ENCODE data around the gene FEM1B.

The FEM1B gene

DNA sequence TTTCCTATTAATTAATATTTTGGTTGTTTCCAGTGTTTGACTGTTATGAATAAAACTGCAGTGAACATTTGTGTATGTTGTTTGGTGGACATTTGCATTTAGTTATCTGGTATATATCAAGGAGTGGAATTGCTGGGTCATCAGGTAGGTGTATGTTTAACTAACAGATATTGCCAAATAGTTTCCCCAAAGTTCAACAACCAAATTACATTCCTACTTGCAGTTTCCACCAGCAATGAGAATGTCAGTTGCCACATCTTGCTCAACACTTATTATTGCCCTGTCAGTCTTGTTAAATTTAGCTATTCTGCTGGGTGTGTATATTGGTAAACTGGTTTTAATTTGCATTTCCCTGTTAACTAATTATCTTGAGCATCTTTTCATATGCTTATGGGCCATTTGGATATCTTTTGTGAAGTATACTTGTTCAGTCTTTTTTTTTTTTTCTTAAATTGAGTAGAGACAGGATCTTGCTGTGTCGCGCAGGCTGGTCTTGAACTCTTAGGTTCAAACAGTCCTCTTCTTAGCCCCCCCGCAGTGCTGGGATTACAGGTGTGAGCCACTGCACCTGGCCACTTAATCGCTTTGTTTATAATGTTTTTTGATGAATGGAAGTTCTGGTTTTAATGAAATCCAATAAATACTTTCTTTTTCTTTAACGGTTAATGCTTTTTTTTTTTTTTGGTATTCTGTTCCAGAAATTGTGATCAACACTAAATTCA, 7.9 kb downstream of the FEM1B start:
- DNase-seq = no peak

GRCh38 chr15:68286256-68286655, 8.7 kb downstream of the FEM1B start:
- DNase-seq = no peak

DNA sequence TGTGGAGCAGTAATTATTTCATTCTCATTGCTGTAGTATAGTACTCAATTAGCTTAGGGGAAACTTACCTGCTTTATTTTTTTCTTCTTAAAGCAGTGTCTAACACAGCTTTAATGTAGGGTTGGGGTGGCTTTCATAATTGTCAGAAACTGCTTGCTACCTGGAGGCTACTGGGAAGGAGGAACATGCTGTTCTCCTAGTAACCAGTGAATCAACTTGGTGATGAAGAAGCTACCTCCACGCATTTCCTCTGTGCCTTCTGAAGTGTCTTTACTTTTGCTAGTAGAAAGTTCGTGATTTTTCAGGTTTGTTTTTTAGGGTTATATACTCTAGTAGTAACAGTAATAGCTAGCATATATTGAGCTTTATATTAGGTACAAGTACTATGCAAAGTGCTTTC, 11.5 kb downstream of the FEM1B start:
- DNase-seq = no peak

GRCh38 chr15:68289621-68290352, 12.2 kb downstream of the FEM1B start:
- no peak for DNase-seq

- DNase-seq = no peak
Observed at GRCh38 chr15:68290715-68291114, 13.2 kb downstream of the FEM1B start.

- DNase-seq = no peak
Observed at GRCh38 chr15:68292157-68292781, 14.7 kb downstream of the FEM1B start.

GRCh38 chr15:68292967-68293366, 15.4 kb downstream of the FEM1B start:
- no peak for DNase-seq

- no peak for DNase-seq
Observed at GRCh38 chr15:68295014-68295805, 17.7 kb downstream of the FEM1B start.

DNA sequence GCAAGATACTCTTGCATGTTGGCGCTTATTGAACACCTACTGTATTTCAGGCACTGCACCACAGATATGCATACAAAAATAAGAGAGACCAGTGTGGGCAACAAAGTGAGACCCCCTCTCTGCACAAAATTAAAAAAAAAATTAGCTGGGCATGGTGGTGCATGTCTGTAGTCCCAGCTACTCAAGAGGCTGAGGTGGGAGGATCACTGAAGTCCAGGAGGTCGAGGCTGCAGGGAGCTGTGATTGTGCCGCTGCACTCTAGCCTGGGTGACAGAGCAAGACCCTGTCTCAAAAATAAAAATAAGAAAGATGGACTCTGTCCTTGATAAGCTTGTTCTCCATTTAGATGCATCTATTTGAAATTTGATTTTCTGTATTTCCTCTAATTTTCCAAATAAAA, 20.8 kb downstream of the FEM1B start:
- DNase-seq = no peak

- DNase-seq = peak; percentile 31
Observed at GRCh38 chr15:68298882-68299381, 21.4 kb downstream of the FEM1B start.

DNA sequence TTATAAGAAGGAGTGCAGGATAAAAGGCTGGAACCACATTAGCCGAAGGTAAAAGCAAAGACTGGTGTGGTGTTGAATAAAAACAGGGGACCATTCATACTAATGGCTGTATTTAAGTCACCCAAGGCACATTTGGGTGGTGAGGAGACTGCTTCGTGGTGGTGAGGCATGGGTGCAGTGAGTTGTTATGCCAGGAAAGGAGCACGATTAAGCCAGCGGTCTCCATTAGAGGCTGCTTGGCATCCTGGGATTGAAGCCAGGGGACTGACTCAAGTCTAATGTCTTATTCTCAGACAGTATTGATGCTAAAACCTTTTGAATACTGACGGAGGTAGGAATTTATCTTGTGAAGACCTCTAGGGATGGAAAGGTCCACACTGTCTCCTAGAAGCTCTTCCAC, 21.9 kb downstream of the FEM1B start:
- DNase-seq = no peak

GRCh38 chr15:68300115-68300940, 22.8 kb downstream of the FEM1B start:
- no peak for DNase-seq

DNA sequence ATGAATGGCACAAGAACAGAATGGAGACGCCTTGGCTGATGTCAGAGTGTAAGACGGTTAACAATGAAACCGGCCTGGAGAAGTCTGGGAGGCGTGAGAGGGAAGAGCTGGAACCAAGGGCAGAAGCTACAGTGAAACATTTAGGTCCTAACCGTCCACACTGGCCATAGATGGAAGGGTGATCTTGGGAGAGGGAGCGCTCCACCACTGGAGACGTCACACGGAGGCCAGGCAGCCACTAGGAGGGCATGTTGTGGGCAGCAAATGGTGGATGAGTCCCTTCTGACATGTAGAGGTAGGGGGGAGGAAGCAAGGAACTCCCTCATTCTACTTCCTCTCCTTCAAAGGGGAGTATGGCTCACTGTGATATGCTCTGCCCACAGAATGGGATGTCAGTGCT, 23.8 kb downstream of the FEM1B start:
- DNase-seq = no peak

DNA sequence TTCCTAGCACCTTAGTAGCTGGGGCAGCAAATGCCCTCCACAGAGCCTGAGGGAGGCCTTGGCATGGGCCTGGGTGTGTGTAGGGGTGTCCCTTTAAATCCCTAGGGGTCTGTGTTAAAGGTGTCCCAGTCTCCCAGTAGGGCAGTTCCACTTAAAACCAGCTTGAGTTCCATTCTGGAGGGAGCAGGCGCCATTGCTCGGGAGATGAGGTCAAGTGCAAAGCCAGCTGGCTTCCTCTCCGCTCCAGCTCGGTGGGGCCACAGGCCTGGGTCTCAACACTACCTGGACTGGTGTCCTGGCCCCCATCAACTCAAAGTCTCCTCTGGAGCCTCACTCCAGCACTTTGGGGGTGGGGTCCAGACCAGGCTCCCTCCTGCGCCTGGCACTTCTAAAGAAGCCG, 25.2 kb downstream of the FEM1B start:
- no peak for DNase-seq

DNA sequence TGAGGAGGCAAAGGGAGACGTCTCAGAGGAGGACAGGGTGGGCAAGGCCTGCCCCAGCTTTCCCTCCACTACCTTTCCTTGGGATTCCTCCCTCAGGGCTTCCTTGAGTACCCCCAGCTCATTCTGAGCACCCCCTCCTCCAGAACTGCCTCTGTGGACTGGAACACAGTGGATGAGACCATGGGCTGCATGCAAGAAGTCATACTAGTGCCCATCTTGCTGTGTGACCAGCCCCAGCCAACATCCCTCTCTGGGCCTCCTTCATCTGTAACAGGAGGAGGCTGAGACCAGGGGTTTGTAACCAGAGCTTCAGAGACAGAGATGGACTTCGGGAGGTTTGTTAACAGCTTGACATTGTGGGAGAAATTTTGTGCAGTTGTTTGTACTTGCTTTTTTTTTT, 25.6 kb downstream of the FEM1B start:
- no peak for DNase-seq

DNA sequence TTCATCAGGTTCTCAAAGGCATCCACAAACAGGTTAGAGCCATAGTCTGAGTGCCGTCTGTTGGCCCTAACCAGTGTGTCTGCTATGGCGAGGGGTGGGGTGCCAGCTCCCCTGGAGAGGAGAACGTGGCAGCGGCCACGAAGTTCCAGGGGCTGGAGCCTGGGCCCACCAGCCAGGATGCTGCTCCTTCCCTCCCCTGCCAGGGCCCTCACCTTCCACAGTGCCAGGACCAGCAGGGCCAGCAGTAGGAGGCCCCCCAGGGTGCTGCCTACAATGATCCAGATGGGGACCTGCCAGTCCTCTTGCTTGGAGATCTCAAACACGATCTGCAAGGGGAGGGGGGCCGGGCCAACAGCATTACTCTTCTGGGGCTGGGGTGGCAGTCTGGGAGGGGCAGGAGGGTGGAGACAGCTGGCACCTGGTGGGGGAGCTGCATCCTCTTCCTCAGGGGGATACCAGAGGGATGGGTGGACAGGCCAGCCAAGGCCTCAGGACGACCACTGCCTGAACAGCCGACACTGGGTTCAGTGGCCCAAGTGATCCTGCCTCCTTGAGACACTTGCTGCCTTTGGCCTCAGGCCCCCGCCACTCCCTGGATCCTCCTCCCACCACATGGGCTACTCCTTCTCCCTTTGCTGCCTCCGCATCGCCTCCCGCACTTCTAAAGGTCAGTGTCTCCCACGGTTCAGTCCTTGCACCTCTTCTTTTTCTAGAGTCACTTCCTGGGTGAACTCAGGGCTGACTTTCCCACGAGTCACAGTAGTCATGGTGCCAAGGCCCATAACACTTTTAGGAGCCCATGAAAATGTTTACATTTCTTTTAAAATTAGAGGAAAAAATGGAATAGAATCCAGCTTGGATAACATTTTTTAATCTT, 26.3 kb downstream of the FEM1B start:
- DNase-seq = no peak

DNA sequence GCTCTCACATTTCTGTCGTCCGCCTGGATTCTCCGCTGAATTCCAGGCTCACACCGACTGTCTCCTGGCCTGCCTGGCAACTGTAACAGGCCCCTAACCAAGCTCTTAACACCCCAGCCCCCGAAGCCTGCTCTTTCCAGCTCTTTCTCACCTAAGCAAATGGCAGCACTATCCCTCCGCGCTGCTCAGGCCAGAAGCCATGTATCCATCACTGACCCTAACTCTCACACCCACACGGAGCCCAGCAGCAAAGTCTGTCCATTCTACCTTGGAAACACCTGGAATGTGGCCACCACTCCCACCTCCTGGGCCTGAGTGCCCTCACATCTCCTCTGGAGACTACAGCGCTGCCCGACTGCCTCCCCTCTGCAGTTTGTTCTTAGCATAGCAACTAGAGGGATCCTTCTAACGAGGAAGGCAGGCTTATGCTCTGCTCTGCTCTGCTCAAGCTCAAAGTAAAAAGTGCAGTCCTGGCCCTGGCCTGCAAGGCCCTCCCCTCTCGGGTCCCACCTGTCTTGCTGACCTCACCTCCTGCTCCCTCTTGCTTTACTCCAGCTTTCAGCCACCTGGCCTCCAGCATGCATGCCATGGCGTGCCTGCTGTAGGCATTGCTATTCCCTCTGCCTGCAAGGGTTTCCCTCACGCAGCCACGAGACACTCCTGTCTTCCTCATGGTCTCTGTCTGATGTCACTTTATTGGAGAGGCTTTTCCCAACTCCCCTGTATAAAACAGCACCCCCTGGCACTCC, 27.2 kb downstream of the FEM1B start:
- DNase-seq = no peak

- no peak for DNase-seq
Observed at GRCh38 chr15:68305420-68305871, 27.9 kb downstream of the FEM1B start.

- DNase-seq = no peak
Observed at GRCh38 chr15:68307131-68307928, 29.8 kb downstream of the FEM1B start.
